22Rv1 (cell line): ENCODE results near the gene PRPSAP1.

ENCODE experiments used
- H3K27ac ChIP-seq: fragments of 450-650 bp; 2 replicates; pipeline ENCODE4 v1.5.1; 2017
- ZFX ChIP-seq: fragments of 450-650 bp; IDR thresholded peaks from 2 replicates; pipeline ENCODE4 v1.6.1; 2017; ENCODE audit warnings: antibody characterized with exemption, borderline replicate concordance
- TF ChIP-seq, protein P1 (sequence below): fragments of 450-650 bp; IDR thresholded peaks from 2 replicates; pipeline ENCODE4 v1.5.1; 2017; ENCODE audit warnings: mild to moderate bottlenecking

PRPSAP1 gene

DNA sequence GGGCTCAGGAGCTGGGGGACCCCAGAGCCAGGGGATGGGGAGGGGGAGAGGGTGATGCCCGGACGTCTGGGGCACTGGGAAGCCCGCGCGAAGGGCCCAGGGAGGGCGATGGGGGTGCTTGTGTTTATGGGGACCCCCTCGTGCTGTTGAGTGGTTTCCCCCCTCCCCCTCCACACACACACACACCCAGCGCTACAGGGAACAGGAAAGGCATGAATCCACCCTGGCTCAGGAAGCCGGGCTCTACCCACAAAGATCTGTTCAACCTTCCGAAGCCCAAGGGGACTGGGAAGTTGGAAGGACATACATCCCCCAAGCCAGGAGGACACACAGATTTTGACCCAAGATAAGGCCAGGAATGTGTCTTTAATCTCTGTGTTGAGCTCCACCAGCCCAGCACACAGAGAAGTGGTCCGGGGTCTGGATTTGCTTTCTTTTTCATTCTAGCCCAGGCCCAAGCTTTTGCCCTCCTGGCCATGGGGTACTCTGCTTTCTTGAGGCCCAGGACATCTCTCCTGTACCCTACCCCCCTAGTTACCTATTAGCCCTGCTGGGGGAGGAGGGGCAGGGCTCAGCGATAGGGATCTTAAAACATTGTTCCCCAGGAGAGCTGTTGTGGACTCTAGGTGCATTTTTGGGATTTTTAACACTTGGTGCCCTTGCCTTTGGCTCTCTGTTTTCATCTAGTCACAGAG lies 87.3 kb downstream of the PRPSAP1 start:
- TF ChIP-seq, protein P1, sequence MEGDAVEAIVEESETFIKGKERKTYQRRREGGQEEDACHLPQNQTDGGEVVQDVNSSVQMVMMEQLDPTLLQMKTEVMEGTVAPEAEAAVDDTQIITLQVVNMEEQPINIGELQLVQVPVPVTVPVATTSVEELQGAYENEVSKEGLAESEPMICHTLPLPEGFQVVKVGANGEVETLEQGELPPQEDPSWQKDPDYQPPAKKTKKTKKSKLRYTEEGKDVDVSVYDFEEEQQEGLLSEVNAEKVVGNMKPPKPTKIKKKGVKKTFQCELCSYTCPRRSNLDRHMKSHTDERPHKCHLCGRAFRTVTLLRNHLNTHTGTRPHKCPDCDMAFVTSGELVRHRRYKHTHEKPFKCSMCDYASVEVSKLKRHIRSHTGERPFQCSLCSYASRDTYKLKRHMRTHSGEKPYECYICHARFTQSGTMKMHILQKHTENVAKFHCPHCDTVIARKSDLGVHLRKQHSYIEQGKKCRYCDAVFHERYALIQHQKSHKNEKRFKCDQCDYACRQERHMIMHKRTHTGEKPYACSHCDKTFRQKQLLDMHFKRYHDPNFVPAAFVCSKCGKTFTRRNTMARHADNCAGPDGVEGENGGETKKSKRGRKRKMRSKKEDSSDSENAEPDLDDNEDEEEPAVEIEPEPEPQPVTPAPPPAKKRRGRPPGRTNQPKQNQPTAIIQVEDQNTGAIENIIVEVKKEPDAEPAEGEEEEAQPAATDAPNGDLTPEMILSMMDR, result no peak
- no peak for TF ChIP-seq ZFX
- peak overlapping the region; percentile 94 for H3K27ac ChIP-seq

DNA sequence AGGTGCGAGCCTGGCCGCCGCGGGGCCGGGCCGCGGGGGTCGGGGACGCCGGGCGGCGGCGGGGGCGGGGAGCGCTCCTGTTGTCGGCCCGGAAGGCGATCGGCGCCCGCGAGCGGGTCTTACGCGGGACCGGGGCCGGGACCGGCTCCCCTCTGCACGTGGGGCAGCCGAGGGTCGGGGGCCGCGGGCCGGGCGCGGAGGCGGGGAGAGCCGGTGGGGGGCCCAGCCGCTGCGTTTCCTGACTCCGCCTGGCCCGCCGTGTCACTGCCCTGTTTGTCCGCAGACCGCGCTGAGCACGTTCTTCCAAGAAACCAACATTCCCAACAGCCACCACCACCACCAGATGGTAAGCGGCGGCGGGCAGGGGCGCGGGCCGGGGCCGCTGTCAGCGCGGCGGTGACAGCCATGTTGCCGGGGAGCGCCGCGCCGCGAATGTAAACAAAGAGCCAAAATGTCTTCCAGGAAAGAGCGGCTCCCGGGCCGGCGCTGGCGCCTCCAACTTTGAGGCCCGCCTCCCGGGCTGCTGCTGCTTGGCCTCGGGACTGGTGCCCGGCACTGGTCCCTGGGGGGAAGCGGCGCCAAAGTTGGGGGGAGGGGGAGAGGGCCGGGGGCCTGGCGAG lies 88.0 kb downstream of the PRPSAP1 start:
- H3K27ac ChIP-seq, result peak overlapping the region; percentile 94
- TF ChIP-seq ZFX, result no peak
- TF ChIP-seq, protein P1, result 0 out of 2 replicates have a peak, but pooled peaks have one; percentile 7

DNA sequence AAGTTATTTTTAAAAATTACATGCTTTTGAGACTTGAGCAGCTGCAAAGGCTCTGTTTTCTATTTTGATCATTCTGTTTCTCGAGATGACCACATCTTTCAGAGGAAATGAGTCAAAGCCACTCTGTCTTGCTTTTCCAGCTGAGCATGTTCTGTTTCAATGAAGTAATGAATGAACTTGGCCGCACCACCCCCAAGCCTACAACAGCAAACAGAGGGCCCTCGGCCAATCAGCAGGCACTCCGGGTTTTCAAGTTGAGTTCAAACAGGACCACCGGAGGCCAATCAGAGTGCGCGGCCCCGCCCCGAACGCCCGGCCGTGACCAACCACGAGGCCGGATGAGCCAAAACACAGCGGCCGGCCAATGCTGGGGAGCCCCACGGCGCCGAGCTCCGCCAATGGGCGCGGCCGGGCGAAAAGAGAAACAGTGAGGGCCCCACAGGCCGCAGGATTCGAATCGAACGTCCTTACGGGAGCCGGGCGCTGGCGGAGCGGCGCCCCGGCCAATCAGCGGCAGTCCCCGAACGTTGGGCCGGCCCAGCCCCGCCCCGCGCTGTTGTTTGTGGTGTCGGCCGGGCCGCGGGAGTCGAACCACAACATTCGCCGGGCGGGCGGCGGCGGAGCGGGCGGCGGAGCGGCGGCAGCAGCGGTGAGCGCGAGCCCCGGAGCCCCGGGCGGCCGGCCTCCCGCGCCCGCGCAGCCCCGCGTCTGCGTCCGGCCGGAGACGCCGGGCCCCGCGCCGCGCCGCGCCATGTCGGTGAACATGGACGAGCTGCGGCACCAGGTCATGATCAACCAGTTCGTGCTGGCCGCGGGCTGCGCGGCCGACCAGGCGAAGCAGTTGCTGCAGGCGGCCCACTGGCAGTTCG lies 88.7 kb downstream of the PRPSAP1 start, which contains the start of gene UBALD2:
UBALD2 (plus strand) TSS at position 594 of the 869 bp plus-strand sequence; CDS start at position 752, 158 bp downstream.
- H3K27ac ChIP-seq, result peak within 1 kb of the TSS; percentile 94
- TF ChIP-seq ZFX, result no peak
- TF ChIP-seq, protein P1, result no peak

DNA sequence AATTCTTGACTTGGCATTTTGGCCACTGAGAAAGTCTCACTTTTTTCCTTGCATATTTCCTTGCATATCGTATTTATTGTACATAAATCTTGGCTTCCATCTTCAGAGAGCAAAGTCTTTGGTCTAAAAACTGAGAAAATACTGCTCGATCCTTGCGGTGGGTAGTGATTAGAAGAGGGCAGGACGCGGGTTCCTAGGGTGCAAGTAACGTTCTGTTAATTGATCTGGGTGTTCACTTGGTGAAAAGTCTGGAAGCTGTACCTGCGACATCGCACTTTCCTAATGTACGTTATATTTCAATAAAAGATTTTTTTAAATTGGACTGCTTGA lies 89.3 kb downstream of the PRPSAP1 start:
- H3K27ac ChIP-seq, result peak overlapping the region; percentile 94
- no peak for TF ChIP-seq ZFX
- TF ChIP-seq, protein P1, result no peak

DNA sequence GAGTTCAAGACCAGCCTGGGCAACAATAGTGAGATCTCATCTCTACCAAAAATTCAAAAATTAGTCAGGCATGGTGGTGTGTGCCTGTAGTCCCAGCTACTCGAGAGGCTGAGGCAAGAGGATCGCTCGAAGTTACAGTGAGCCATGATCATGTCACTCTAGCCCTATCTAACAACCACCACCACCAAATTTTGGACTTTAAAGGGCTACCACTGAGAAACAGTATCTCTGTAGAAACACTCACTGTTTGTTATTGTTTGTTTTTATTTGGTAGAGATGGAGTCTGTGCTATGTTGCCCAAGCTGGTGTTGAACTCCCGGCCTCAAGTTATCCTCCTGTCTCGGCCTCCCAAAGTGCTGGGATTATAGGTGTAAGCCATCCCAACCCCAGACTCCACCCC lies 89.8 kb downstream of the PRPSAP1 start:
- H3K27ac ChIP-seq, result peak overlapping the region; percentile 94
- TF ChIP-seq, protein P1, result no peak

DNA sequence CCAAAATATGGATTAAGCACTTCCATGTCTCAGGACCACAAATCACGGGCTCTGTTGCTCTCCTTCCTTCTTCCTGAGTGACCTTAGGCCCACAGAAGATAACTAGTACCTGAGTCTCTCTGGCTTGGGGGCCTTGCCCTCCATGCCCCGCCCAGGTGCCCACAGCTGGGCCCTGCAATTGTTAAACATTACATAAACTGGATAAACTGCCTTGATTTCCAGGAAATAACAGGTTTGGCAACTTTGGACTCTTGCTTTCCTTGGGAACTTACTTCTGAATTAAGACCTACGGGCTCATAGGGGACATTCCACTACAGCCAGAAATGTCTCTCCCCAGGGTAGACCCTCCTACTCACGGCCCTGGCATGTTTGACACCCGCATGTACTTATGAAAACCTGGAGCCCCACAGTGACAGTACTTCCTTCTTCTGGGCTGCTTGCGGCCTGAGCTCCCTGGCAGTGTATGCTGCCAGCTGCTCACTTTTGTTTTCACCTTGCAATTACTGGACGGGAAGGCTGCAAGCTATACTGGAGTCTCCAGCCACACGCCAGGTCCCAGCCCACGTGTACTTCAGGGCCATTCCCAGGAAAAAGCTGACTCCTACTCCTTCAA lies 90.9 kb downstream of the PRPSAP1 start:
- H3K27ac ChIP-seq, result peak overlapping the region; percentile 94
- TF ChIP-seq ZFX, result no peak
- TF ChIP-seq, protein P1, result no peak
